CD4-positive, alpha-beta T cell treated with Interleukin-10 for 1 hour (primary cell): Measurements from ENCODE around the gene GFY.
"Not testable (repeated sequence)": the region's sequence is repeated elsewhere in the genome, so short reads cannot be mapped to it uniquely, and the experiment has no call there.

ENCODE experiments used
- DNase-seq: peaks from one replicate; pipeline ENCODE4 v3.0.0-alpha.2; 2020

The GFY gene

DNA sequence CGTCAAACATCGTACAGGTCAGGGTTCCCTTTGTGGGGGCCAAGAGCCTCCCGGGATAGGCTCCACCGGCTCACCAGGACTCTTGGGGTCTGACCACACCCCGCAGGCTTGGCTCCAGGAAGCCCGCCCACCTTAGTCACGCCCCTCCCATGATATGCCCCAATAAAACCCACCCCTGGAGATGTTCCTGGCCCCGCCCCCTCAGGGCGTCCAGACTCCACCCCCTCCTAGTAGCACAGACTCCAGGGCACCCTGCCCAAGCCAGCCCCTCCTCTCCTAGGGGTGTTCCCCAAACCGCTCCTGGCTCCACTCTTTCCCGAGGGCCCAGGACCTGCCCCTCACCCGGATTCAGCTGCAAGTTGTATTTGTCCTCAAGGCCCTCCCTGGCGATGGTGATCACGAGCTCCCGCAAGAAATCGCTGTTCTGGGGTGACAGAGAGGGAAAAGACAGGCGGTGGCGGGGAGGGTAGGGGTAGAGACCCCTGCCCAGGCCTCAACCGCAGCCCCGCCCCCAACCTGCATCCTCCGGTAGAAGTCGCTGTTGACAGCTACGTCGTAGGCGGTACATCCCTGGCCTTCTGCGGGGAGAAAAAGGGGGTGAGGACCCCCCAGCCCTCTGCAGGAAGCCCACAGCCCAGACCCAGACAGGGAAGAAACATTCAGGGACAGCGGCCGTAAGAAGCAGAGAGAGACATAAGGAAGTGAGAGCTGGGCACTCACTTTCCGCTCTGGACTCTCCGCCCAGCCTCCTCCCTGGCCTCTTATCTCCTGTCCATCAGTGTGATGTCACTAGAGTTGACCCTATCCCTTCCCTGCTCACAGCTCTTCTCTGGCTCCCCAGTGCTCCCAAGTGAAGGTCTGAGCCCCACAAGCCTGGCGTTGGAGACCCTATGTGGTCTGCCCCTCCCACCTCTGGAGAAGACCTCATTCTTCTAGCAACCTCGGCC, 22.6 kb downstream of the GFY start:
- DNase-seq, result no peak

DNA sequence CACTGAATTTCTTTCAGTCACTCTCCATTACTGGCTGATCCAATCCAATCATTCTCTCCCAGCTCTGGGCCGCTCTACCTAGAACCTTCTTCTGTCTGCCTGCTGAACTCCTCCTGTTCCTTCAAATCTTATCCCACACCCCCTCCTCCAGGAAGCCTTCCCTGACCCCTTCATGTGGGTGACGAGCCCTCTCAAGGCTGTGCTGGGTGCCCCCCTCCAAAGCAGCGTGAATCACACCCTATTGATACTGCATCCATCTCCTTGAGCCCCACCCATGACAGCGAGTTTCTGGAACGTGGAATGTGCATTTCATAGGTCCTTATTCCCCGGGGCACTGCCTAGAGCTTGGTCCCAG, 23.2 kb downstream of the GFY start:
- DNase-seq, result no peak

DNA sequence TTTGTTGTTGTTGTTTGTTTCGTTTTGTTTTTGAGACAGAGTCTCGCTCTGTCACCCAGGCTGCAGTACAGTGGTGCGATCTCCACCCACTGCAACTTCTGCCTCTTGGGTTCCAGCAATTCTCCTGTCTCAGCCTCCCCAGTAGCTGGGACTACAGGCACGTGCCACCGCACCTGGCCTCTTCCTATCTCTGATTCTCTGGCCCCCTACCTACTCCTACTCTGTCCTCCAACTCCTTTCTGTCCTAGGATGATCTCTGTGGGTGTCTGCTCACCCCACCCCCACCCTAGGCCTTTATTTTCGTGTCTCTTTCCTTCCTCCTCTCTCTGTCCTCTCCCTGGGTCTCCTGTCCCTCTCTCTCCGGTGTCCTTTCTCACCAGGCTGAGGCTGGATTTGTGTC, 25.2 kb downstream of the GFY start:
- DNase-seq, result no peak

DNA sequence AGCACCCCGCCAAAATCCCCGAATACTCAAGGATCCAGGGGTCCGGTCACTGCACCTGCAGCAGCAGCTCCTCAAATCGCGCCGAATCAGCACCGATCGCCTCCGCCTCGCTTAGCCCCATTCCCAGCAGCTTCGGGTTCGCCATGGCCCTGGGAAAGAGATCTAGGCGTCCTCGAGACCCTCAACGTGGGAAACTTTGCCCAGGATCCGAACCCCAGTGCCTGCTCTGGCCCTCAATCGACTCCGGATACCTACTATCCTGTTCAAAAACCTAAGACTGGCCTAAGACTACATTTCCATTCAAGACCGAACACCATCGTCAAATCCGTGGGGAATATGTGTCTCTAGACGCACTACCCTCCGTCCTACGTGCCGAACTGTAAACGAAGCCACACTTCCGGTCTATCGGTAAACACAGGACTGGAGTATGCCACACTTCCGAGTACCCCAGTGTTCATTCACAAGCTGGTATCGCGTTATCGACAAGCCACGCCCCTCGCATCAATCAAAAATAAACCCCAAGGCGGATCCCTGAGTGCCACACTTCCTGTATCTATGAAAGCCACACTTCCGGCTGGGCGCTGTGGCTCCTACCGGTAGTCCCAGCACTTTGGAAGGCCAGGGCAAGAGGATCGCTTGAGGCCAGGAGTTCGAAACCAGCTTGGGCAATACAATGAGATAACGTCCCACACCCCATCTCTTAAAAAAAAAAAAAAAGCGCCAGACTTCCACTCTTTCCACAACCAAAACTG, 26.4 kb downstream of the GFY start, which contains the start of gene PIH1D1:
Gene PIH1D1 (minus strand): TSS at position 385 of the 752 bp plus-strand sequence. CDS start 240 bp downstream, at position 145.
- peak; percentile 98 for DNase-seq

- peak; percentile 98 for DNase-seq
Measured at GRCh38 chr19:49453013-49453756, 28.0 kb downstream of the GFY start, which contains the start of gene ALDH16A1. Gene ALDH16A1 (plus strand): TSS chr19:49453225. CDS start chr19:49453332, 107 bp downstream.

DNA sequence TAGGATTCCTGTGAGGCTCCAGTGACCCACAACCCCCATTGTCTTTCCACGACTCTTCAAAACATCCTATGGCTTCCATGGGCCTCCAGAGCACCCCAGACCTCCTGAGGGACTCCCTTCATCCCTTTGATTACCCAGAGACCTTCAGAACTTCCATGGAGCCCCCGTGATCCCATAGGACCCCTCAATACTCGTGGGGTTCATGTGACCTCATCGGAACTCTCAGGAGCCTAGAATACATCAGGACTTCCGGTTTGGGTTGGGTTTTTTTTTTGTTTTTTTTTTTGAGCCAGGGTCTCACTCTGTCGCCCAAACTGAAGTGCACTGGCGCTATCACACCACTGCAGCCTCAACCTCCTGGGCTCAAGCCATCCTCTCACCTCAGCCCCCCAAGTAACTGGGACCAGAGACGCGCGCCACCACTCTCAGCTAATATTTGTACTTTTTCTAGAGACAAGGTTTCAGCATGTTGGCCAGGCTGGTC, 28.6 kb downstream of the GFY start:
- peak; percentile 51 for DNase-seq

DNA sequence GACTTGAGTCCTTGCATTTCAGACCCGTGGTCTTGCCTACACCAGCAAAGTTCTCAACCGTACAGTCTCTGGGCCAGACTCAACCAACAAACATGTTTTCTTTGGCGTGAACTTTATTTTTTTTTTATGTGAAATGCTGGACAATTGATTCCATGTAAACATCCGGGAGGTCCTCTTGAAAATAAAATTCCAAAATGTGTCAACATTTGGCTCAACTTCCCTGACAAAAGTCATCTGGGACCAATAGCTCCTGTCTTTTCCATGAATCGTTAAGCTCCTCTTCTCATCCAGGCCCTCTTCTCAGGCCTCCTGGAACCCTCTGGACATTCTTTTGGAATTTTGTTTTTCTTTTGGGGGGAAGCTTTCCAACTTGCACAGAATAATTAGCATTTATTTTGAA, 30.6 kb downstream of the GFY start:
- no peak for DNase-seq

DNA sequence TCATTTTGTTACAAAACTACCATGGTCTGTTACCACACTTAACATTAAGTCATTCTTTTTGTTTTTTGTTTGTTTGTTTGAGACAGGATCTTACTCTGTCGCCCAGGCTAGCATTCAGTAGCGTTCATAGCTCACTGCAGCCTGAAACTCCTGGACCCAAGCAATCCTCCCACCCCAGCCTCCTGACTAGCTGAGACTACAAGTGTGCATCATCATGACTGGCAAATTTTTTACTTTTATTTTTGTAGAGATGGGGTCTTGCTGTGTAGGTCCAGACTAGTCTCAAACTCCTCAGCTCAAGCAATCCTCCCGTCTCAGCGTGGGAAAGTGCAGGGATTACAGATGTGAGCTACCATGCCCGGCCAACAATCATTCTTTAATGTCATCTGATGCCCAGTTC, 31.1 kb downstream of the GFY start:
- DNase-seq, result no peak

GRCh38 chr19:49458567-49458903, 33.3 kb downstream of the GFY start:
- no peak for DNase-seq

DNA sequence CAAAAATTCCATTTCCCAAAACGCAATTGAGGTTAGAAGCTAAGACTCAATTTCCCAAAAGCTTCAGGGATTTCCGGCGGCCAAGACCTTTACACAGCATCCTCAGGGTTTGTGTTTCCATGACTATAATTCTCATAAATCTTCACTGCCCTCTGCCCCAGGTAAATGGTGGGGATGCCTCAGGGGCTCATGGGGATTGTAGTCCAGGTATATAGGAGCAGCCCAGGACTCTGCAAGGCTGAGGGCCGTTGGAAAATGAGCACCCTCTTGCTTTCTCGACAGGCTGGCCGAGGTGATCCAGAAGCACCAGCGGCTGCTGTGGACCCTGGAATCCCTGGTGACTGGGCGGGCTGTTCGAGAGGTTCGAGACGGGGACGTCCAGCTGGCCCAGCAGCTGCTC, 34.2 kb downstream of the GFY start:
- no peak for DNase-seq

- DNase-seq, result not testable (repeated sequence)
Measured at GRCh38 chr19:49461130-49461529, 35.9 kb downstream of the GFY start.

- no peak for DNase-seq
Measured at GRCh38 chr19:49461656-49462055, 36.5 kb downstream of the GFY start.

- no peak for DNase-seq
Measured at GRCh38 chr19:49462492-49462891, 37.3 kb downstream of the GFY start.

DNA sequence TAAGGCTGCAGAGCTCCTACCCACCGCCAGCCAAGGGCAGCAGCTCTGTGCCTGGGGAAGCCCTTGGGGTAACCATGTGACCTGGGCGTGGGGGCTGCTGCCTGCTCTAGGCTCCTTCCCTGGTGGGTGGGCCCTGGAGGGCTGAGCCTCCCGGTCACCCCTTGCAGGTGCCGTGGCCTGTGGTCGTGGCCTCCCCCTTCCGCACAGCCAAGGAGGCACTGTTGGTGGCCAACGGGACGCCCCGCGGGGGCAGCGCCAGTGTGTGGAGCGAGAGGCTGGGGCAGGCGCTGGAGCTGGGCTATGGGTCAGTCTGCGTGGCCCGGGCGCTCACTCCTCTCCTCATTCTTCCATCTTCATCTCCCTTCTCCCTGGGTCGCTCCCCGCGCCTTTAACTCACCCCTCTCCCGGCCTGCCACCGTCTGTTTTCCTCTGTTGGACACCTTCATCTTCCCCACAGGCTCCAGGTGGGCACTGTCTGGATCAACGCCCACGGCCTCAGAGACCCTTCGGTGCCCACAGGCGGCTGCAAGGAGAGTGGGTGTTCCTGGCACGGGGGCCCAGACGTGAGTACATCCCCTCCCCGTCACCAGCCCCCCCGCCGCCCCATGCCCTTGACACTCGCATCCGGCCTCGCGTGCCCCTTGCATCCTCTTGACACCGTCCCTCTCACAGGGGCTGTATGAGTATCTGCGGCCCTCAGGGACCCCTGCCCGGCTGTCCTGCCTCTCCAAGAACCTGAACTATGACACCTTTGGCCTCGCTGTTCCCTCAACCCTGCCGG, 39.0 kb downstream of the GFY start:
- no peak for DNase-seq

- no peak for DNase-seq
Measured at GRCh38 chr19:49465371-49465770, 40.2 kb downstream of the GFY start.

DNA sequence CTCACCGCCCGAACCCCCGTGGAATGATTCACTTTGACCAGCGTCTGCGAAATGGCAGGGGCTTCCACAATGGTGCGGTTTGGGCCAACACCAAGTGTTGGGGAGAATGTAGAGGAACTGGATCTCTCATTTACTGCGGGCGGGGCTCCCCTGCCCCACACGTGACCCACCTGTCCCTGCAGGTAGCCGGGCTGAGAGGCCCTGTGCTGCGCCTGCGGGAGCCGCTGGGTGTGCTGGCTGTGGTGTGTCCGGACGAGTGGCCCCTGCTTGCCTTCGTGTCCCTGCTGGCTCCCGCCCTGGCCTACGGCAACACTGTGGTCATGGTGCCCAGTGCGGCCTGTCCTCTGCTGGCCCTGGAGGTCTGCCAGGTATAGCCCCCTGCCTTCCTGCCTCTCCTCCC, 43.0 kb downstream of the GFY start:
- DNase-seq, result no peak

DNA sequence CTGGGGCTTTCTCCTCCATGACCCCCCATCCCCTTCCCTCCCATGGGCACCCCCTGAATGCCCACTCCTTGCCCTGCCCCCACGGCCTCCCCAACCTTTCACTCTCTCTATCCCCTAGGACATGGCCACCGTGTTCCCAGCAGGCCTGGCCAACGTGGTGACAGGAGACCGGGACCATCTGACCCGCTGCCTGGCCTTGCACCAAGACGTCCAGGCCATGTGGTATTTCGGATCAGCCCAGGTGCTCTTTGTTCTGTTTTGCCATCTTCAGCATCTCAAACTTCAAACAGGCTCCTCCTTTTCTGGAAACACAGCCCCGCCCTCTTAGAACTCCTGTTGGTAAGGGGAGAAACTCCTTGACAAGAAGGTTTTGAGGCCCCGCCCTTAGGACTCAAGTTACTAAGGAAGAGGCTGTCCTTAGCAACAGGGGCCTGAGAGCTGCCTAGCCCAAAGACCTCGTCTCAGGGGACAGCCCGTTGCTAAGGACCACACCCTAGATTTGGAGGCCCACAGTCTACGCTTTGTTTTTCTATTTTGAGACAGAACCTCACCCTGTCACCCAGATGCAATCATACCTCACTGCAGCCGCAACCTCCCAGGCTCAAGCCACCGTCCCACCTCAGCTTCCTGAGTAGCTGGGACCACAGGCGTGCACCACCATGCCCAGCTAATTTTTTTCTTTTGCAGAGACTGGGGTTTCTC, 43.7 kb downstream of the GFY start:
- DNase-seq, result peak; percentile 98

DNA sequence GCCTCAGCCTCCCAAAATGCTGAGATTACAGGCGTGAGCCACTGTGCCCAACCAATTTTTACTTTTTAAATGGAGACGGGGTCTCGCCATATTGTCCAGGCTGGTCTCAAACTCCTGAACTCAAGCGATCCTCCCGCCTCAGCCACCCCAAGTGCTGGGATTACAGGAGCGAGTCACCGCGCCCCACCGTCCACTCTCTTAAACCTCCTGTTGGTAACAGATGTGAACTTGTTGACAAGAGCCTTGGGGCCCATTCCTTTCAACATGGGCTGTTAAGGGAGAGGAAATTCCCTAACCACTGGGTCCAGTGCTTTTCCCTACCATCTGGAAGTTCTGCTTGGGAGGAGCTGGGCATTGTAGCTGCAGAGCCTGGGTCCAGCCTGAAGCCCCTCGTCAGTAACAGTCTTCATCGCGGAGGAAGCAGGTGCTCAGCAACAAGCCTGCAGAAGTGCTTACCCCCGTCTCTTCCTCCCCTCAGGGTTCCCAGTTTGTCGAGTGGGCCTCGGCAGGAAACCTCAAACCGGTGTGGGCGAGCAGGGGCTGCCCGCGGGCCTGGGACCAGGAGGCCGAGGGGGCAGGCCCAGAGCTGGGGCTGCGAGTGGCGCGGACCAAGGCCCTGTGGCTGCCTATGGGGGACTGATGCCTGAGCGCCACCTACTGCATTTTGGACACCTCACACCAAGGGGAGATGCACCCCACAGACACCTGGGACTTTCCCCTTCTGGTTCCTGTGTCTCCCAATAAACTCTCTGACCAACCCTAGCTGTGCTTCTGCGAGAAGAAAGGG, 44.8 kb downstream of the GFY start:
- peak; percentile 94 for DNase-seq

DNA sequence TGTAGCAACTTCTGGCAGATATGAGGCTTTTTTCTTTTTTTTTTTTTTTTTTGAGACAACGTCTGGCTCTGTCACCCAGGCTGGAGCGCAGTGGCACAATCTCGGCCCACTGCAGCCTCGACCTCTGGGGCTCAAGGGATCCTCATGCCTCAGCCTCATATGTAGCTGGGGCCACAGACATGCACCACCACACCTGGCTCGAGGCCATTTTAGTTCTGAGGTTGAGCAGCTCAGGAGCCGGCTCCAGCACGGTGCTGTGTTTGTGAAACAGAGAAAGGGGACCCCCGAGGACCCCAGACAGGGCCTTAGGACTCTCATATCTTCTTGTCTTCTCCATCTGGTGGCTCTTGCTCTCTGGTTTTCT, 45.4 kb downstream of the GFY start:
- DNase-seq, result no peak

- no peak for DNase-seq
Measured at GRCh38 chr19:49472936-49473335, 47.7 kb downstream of the GFY start.

DNA sequence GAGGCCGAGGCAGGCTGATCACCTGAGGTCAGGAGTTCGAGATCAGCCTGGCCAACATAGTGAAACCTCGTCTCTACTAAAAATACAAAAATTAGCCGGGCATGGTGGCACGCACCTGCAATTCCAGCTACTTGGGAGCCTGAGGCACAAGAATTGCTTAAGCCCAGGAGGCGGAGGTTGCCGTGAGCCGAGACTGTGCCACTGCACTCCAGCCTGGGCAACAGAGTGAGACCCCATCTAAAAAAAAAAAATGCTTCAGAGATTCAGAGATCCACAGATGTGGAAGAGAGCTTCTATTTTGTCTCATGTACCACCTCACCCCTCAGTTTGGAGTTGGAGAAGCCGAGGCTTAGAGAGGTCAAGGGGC, 48.3 kb downstream of the GFY start:
- DNase-seq, result not testable (repeated sequence)
